Nucleus accumbens (tissue), 56 donors: ENCODE measurements around the gene ZDHHC12.

Source experiments
- DNase-seq, 56 donors: peaks; one replicate each; lab custom pipeline; 2025; lab: John Stamatoyannopoulos, UW

ZDHHC12 gene

DNA sequence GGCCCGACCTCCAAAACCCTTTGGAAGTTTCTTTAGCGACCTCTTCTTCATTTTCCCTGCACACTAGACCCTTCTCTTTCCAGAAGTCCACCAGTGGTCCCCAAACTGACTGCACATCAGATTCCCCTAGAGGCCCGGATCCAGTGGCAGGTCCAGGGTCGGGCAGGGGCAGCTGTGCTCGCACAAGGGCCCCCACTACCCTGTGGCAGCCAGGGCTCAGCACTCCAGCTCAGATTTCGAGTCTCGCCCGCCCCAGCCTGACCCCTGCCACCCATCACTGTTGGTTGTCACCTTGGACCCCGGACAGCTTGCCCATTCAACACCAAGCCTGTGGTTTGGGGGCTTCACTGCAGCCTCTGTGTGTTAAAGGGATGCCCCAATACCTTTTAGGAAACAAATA is 7.8 kb upstream of the ZDHHC12 start:
- DNase-seq, result no peak

DNA sequence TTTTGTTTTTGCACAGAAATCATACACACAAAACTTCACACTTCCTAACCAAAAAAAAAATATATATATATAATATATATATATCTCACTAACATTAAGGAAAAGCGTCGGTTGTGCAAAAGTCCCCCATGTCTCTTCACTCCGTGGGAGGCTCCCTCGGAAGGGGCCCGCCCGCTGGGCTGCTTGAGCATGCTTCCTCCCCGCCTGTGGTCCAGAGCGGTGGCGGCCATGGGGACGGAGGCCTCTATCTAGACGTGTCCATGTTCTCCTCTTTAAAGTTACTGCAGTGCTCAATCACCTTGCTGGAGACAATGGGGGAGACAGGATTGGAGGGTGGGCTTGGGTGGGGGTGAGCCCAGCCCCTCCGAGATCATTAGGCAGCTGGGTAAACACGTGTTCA is 7.2 kb upstream of the ZDHHC12 start:
- DNase-seq, result no peak

DNA sequence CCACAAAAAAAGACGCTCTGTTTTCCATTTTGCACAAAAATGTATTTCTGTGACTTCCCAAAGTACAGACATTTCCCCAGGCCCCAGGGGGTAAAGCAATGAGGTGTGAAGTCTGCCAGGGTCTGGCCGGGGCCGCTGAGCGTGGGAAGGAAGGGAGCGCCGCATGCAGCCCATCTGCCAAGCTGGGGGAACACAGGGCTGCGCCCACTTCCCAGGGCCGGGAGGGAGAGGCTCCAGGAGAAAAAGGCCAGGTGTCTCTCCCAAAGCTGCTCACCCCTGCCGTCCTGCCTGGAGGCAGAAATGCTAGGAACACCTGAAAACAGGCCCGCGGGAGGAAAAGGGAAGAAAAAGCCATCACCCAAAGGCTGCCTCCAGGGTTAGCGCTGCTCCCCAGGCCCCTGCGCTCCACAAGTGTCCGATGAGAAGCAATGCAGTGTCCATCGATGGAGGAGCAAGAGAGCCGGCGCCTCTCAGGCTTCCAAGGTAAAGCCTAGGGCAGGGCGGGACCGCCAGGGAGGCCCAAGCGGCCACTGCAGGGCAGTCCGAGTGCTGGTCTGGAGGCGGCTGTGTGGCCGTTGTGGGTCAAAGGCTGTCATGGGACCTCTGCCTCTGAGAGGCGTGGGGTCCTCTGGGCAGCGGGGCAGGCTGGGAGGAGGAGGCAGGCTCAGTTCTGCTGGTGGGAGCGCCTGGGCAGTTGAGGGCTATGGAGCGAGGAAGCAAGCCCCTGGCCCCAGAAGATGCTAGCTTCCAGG is 6.0 kb upstream of the ZDHHC12 start:
- no peak for DNase-seq

DNA sequence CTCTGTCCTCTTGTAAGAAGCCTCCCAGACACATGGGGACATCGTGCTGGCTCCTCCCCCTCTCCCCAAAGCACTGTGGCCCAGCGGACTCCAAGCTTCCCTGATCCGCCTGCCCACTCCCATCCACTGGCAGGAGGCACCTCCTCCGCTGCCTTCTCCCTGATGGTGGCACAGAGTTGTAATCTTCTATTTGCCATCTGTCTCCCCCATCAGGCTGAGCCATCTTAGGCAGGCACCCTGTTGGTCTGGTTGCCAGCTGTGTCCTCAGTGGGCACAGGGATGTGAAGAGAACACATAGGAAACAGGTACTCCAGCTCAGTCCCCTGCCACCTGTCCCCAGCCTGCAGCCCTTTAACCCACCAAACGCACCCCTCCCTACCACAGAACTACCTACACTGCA is 5.4 kb upstream of the ZDHHC12 start:
- no peak for DNase-seq

DNA sequence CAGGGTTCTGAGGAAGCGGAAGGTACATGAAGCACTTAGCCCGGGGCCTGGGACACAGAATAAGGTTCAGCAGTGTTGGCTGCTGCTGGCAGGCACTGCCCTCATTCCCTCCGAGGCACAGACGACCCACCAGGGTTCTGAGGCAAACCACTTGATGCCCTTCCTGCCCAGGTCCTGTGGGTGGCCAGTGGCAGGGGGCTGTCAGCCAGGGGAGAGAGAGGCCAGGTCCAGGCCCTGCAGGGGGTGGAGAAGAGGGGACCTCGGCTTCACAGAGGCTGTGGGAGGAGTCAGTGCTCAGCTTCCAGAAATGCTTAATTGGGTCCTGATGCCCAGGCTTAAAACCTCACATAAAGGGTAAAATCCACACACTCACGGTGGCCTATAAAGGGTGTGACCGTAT is 4.4 kb upstream of the ZDHHC12 start:
- no peak for DNase-seq

DNA sequence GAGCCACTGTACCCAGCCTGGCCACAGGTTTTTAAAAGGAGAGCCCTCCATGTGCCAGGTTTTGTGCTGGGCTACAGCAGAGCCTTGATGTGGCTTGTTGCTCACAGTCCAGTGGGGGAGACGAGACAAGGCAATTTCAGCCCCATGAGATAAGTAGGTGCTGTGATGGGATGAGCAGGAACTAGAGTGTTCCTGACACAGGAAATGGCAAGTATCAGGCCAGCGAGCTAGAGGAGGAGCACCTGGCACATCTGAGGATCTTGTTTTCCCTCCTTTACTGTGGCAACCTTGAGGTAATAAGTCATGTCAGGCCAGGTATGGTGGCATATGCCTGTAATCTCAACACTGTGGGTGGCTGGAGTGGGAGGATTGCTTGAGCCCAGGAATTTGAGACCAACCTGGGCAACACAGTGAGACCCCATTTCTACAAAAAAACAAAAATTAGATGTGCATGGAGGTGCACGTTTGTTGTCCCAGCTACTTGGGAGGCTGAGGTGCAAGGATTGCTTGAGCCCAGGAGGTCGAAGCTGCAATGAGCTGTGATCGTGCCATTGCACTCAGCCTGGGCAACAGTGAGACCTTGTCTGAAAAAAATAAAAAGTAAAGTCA is 3.8 kb upstream of the ZDHHC12 start:
- no peak for DNase-seq

DNA sequence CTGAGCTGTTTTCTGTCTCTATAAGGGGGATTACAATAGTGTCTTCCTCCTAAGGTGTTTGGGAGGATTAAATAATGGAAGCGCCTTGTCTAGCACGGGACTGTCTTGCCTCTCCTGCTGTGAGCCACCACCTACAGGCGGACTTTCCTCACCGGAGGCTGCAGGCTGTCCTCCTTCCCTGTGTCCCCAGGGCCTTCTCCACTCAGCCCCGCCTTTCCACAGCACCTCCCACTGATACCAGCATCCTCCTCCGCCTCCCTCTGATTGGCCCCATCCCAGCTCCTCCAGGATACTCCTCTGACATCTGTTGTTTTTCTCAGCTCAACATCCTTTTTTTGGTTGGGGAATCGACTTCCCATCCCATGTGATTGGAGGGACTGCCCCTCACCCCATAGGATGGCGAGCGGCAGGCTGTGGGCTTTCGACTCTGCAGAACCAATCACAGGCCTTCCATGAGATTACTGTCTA is 851 bp upstream of the ZDHHC12 start:
- peak in 44 of 56 donors; percentile 10 to 86 (median 58) for DNase-seq

DNA sequence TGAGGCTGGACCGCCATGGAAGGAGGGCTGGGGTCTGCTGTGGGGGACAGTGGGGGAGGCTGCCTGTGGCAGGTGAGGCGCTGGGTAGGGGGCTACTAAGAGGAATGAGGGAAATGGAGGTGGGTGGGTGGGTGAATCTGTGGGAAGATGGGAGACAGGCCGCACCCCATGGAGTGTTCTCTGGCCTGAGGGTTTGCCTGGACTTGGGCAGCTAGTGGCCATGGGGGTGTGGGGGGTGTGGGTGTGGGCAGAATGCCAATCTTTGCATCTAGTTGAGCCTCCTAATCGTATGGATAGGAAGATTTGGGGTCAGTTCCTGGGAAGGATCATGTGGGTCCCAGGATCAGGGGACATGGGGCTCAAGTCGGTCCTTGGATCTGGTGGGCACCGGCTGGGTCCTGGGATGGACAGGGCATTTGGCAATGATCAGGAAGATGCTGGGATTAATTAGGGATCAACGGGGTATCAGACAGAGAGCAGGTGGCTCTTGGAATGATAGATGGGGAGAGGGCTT is 518 bp downstream of the ZDHHC12 start:
- no peak for DNase-seq

DNA sequence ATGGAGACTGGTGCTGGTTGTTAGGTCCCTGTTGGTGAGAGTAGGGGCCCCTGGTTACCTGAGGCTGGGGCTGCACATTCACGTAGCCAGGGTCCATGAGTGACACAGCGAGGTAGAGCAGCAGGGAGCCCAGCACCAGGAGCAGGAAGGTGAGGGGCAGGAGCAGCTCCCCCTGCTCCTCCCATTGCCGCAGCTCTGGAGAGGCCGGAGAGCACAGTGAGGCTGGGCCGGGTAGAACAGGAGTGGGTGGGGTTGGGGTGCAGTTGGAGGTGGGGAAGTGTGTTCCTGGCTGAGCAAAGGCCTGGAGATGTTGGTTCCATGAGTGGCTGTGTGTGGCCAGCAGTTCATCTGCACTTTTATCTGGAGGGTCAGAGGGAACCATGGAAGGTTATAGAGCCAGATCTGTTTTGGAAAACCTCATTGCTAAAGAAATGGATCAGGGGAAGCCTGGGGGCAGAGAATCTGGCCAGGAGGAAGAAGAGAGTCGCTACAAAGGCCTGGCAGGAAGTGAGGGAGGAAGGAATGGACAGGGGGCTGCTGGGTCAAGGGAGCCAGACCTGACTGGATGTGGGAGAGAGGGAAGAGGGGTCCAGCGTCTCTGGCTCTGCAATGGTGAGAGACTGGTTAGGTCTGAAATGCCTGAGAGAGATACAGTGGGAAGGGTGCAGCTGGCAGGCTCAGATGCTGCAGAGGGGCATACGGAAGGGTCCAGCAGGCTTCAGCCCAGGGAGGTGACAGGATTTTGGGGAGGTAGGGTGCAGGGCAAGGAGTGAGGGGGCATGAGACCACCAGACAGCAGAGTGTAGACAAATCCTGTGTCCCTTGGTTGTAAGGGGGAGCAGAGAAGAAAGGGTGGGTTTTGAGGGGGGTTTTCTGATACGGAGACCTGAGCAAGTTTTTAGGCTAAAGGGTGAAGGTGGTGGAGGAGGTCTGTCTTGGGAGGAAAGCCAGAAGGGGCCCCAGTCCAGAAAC is 1.3 kb downstream of the ZDHHC12 start:
- no peak for DNase-seq

DNA sequence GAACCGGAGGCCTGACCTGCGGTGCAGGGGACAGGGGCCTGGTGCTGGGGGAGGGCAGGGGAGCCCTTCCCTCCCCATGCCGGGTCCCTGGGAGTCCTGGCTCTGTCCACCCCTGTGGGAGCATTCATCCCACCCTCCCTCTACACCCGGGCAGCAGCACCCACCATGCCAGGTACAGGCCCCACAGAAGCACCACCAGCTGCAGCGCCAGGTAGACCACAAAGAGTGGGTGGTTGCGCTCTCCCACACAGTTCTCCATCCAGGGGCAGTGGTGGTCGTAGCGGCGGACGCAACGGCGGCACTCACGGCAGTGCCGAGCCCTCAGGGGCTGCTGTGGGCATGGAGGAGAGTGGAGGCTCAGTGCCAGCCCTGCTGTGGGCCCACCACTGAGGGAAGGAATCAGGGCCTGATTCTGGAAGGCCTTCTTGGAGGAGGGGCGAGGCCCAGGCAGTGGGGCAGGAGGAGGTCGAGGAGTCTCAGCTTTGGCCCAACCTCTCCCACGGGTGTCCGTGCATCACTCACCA is 2.4 kb downstream of the ZDHHC12 start:
- no peak for DNase-seq

DNA sequence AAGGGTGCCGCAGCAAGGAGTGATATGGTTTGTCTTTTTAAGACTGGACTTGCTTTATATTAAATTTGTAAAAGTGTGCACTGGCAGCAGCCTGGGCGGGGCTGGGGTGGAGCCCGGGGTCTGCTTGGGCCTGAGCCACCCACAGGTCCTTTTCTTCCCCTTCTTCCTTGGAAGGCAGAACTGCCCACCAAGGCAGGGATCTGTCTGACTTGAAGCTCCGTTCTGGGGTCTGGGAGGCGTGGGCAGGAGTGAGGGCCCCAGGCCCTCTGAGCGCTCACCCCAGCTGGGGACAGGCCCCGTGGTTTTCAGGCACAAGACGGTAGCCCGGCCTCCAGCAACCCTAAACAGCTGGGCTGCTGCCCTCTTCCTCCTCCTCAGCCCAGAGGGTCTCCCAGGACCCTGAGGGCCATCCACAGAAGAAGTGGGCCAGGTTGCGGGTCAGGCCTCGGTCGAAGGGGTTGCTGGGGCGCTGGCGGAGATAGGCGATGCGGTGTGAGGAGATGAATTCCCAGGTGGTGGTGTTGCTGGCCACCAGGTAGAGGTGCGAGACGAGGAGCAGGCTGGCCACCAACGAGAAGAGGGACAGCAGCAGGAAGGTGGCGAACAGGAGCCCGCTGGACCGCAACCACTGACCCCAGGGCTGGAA is 3.0 kb downstream of the ZDHHC12 start:
- DNase-seq, result no peak

DNA sequence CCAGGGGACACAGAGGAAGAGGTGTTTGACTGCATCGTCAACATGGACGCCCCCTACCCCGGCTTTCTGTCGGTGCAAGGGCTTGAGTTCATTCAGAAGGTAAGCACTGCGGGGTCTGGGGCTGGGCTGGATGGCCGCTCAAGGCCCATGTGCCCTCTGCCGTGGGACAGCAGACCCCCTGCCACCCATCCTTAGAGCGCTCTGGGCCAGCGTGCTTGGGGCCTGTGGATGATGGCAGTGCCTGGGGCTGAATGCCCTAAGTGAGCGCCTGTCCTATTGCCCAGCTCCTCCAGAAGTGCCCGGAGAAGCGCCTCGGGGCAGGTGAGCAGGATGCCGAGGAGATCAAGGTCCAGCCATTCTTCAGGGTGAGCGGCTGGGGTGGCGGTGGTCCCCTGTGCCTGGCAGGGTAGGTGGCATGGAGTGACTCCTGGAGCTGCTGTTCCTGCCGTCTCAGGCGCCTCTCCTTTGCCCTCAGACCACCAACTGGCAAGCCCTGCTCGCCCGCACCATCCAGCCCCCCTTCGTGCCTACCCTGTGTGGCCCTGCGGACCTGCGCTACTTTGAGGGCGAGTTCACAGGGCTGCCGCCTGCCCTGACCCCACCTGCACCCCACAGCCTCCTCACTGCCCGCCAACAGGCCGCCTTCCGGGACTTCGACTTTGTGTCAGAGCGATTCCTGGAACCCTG is 3.9 kb downstream of the ZDHHC12 start:
- no peak for DNase-seq

DNA sequence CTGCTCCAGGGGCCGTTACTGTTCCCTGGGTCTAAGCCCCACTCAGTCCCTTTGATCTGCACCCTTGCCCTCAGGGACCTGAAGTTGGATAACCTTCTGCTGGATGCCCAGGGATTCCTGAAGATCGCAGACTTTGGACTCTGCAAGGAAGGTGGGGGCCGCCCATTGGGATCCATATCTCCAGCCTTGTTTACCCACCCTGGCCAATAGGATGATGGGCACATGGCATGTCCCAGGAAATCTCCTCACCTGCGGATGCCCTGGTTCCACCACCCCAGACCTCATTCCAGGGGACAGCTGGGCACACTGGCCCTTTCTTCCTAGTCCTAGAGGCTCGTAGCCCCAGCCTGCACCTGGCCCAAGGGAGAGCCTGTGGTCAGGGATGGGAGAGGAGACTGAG is 5.5 kb downstream of the ZDHHC12 start:
- DNase-seq, result no peak

DNA sequence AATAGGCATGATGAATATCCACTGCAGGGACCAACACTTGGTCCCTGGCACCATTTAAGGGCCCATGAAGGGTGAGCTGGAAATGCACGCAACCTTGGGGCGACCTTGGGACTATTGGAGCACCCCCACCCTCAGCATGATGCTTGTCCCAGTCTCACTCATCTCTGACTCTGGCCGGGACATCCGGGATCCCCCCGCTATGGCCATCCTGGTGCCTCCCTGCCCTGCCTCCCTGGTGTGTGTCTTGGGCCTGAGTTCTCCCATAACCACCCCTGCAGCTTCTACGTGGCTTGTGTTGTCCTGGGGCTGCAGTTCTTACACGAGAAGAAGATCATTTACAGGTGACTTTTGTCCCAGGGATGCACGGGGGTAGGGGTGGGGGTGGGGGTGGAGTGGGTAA is 5.9 kb downstream of the ZDHHC12 start:
- DNase-seq, result no peak

DNA sequence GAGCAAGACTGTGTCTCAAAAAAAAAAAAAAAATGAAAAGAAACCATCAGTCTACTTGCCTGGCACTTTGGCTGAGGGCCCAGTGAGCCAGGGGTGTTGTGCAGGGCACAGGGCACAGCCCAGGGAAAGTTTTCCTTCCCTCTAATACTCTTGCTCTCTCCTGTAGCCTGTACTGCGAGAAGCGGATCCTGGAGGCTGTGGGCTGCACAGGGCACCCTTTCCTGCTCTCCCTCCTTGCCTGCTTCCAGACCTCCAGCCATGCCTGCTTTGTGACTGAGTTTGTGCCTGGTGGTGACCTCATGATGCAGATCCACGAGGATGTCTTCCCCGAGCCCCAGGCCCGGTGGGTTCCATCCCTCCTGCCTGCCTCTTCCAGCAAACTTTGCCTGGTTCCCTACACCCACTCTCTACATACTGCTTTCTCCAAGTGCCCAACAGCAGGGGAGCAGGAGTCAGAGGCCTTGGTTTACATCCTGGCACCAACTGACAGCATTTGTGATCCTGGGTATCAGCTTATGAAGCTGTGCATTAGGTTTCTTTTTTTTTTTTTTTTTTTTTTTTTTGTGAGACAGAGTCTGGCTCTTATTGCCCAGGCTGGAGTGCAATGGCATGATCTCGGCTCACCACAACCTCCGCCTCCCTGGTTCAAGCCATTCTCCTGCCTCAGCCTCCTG is 7.2 kb downstream of the ZDHHC12 start:
- no peak for DNase-seq

DNA sequence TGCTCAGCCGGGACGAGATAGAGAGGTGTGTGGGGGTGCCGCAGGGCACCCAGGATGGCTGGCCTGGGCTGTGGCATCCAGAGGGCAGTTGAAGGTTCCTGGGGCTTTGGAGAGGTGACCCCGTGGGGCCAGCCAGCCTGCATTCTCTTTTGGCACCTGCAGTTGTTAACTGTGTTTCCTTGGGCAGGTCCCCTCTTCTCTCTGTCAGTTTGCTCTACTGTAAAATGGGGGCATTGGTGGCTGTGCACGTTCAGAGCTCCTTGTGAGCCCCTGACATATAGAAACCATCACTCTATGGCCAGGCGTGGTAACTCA is 8.5 kb downstream of the ZDHHC12 start:
- no peak for DNase-seq

DNA sequence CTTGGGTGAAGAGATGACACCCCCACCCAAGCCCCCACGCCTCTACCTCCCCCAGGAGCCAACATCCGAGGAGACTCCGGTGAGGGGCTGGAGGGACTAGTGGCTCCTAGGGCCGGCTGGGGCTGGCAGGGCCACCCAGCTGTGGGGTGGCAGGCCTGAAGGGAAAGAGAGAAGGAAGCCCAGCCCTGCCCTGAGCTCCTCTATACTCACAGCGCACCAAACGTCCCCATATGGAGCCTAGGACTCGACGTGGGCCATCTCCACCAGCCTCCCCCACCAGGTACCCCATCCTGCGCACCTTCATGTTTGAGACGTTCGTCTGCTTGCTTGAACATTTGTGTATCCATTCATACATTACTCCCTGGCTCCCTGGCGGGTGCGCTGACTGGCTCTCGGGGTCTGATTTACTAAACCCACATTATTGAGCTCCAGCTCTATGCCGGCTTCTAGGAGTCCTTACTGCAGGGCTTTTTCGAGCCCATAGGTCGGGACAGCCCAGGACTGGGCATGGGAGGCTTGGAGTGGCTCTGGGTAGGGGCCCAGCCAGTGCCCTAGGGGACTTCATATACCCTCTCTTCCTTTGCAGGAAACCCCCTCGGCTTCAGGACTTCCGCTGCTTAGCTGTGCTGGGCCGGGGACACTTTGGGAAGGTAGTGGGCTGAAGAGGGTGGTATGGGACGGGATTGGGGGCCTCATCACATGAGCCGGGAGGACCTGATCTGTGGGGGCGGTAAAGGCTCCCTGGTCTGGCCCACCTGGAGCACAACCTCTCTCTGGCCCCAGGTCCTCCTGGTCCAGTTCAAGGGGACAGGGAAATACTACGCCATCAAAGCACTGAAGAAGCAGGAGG is 9.1 kb downstream of the ZDHHC12 start:
- DNase-seq, result no peak

DNA sequence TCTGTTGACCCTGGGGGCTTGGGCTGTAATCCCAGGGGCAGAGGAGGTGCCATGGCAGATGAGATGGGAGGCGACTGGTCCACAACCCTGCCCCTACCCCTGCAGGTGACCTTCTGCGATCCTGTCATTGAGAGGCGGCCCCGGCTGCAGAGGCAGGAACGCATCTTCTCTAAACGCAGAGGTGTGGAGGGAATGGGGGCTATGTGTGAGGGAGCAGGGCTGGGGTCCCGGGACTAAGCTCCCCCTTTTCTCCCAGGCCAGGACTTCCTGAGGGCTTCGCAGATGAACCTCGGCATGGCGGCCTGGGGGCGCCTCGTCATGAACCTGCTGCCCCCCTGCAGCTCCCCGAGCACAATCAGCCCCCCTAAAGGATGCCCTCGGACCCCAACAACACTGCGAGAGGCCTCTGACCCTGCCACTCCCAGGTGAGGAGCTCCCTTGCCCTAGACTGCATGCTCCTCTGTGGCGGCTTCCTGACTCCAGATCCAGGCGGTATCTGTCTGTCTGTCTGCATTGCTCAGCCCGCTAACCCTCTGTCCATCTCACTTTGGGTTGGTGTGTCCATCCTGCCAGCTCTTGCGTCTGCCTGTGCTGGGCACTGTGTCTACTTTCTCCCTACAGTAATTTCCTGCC is 9.9 kb downstream of the ZDHHC12 start:
- no peak for DNase-seq
